Activated CD8-positive, alpha-beta T cell treated with anti-CD3 and anti-CD28 coated beads for 36 hours (primary cell): Measurements from ENCODE around the gene GPBP1. TPM values are rescaled to one million over a fixed set of nuclear protein-coding genes. Genes with fewer than 3 reads are reported as not detected.

Experiments
- ATAC-seq: fragments of 200-7000 bp; cut with Tn5 transposase; one replicate; pipeline ENCODE4 v1.10.0; 2021; ENCODE audit warnings: mild to moderate bottlenecking, moderate library complexity
- CTCF ChIA-PET: fragments of 350-600 bp; sonication (Branson Sonifier 250); formaldehyde crosslinking; loops from one replicate; lab custom pipeline; 2021; ENCODE audit warnings: antibody characterized with exemption; lab: Charles Lee
- POLR2A ChIA-PET: fragments of 350-600 bp; sonication (Branson Sonifier 250); formaldehyde crosslinking; loops from one replicate; lab custom pipeline; 2021; ENCODE audit warnings: antibody characterized with exemption; lab: Charles Lee
- DNase-seq: peaks from one replicate; pipeline ENCODE4 v3.0.0-alpha.2; 2020
- H3K27ac Mint-ChIP-seq: one replicate; pipeline ENCODE4 v1.8.0; 2021; ENCODE audit warnings: mild to moderate bottlenecking, mixed read lengths
- H3K27me3 Mint-ChIP-seq: one replicate; pipeline ENCODE4 v1.8.0; 2021; ENCODE audit warnings: mixed read lengths
- H3K36me3 Mint-ChIP-seq: one replicate; pipeline ENCODE4 v1.8.0; 2021; ENCODE audit warnings: low read depth, mixed read lengths
- H3K4me1 Mint-ChIP-seq: one replicate; pipeline ENCODE4 v1.8.0; 2021; ENCODE audit warnings: low read depth, mixed read lengths
- H3K4me3 Mint-ChIP-seq: one replicate; pipeline ENCODE4 v1.8.0; 2021; ENCODE audit warnings: mild to moderate bottlenecking, moderate library complexity, mixed read lengths
- H3K9me3 Mint-ChIP-seq: one replicate; pipeline ENCODE4 v1.8.0; 2021; ENCODE audit warnings: mixed read lengths
- intact Hi-C: fragments of 100-400 bp; cut with micrococcal nuclease; formaldehyde crosslinking; loops from one replicate; pipeline ENCODE4 v1.10.0; 2022
- total RNA-seq, 2 experiments: library from RNA; stranded (reverse); gene quantifications; one replicate each; pipeline ENCODE4 v1.2.3, GENCODE V29; 2021
- TF ChIP-seq, protein P1 (sequence below): fragments of 200-600 bp; IDR thresholded peaks from one replicate; pipeline ENCODE4 v1.8.0; 2022; ENCODE audit warnings: antibody characterized with exemption, mild to moderate bottlenecking

GPBP1 gene, protein sequence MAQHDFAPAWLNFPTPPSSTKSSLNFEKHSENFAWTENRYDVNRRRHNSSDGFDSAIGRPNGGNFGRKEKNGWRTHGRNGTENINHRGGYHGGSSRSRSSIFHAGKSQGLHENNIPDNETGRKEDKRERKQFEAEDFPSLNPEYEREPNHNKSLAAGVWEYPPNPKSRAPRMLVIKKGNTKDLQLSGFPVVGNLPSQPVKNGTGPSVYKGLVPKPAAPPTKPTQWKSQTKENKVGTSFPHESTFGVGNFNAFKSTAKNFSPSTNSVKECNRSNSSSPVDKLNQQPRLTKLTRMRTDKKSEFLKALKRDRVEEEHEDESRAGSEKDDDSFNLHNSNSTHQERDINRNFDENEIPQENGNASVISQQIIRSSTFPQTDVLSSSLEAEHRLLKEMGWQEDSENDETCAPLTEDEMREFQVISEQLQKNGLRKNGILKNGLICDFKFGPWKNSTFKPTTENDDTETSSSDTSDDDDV
- 10 to 100 TPM; 87.9 to 88.5 TPM for total RNA-seq

DNA sequence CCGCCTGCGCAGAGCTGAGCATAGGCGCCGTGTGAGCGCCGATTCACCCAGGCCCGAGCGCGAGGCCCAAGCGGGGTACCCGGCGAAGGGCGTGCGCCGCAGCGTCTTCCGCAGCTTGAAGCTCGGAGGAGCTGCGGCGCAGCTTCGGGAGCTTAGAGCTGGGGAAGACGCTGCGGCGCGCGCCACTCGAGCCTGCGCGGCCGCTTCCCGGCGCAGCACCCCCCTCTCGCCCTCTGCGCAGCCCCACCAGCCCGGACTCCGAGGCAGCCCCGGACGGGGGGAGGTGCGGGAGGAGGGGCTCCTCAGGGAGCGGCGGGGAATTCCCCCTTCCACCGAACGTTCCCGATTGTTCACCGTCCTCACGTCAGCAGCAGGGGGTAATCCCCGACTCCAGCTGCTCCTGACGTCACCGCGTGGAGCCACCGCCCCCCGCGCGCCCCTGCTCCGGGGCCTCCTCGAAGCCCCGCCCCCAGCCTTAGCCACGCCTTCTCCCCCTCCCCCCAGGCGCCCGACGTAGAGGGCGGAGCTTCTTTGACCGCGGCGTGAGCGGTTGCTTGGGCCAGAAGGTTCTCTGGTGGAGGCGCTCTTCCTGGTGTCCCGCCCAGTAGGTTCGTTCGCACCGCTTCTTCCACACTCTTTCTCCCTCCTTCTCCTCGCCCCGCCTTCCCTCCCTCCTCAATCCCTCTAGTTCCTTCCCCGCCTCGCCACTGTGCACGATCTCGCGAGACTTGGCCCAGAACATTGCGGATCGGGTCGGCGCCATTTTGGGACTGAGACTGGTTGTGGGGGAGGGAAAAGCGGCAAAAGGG, at the start of gene GPBP1:
GPBP1 (plus strand) TSS at position 741 of the 809 bp plus-strand sequence. CDS start 40,072 bp downstream, outside the sequence.
- POLR2A ChIA-PET = interaction anchor here (0.6 to 1.8 kb wide), 6 partner anchors 17 to 264 kb away, joined by 3 to 7 read pairs (median 4); no protein-coding TSS in a partner anchor
- intact Hi-C loops = loop anchor here (2.0 to 5.0 kb wide), 2 partner anchors 47 to 356 kb away; partner anchors contain the start of gene MAP3K1
- Mint-ChIP-seq H3K27me3 (no peaks in the 10 kb centered on the region), H3K36me3 (peaks cover 36% of the 10 kb centered on the region), H3K27ac (peak within 1 kb of the TSS; percentile 95), H3K9me3 (no peaks in the 10 kb centered on the region), H3K4me3 (peak within 1 kb of the TSS; percentile 88), H3K4me1 (peaks cover 12% of the 10 kb centered on the region)
- ATAC-seq = peak; percentile 79
- TF ChIP-seq, protein P1, sequence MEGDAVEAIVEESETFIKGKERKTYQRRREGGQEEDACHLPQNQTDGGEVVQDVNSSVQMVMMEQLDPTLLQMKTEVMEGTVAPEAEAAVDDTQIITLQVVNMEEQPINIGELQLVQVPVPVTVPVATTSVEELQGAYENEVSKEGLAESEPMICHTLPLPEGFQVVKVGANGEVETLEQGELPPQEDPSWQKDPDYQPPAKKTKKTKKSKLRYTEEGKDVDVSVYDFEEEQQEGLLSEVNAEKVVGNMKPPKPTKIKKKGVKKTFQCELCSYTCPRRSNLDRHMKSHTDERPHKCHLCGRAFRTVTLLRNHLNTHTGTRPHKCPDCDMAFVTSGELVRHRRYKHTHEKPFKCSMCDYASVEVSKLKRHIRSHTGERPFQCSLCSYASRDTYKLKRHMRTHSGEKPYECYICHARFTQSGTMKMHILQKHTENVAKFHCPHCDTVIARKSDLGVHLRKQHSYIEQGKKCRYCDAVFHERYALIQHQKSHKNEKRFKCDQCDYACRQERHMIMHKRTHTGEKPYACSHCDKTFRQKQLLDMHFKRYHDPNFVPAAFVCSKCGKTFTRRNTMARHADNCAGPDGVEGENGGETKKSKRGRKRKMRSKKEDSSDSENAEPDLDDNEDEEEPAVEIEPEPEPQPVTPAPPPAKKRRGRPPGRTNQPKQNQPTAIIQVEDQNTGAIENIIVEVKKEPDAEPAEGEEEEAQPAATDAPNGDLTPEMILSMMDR = no peak
- peak; percentile 98 for DNase-seq
- CTCF ChIA-PET = interaction anchor here (0.9 to 1.7 kb wide), 3 partner anchors 35 to 58 kb away, joined by 4 to 7 read pairs (median 6); no protein-coding TSS in a partner anchor

DNA sequence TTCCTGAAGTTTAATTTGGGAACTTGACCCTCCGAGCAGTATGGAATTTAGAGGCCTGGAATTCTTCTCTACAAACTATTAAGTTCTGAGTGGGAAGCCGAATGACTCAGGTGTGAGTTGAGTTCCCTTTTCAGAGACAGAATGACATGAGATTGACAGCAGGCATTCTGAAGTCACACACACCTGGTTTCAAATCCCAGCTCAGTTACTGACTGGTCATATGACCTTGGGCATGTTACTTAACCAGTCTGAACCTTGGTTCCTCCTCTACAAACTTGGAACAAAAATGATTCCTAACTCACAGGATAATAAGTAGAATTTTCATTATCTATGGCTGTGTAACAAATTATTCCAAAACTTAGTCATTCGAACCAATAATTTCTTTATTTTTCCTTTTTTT, 45.5 kb upstream of the GPBP1 start:
- no peaks in the 10 kb centered on the region for H3K9me3 Mint-ChIP-seq
- POLR2A ChIA-PET = interaction anchor here (0.6 kb wide), 1 partner anchor 164 kb away, joined by 3 read pairs; no protein-coding TSS in a partner anchor
- no peak overlapping the region for H3K4me3 Mint-ChIP-seq
- intact Hi-C loops = no loop called here
- CTCF ChIA-PET = no interaction called here
- H3K27ac Mint-ChIP-seq = no peak overlapping the region
- peaks cover 1% of the 10 kb centered on the region for H3K27me3 Mint-ChIP-seq
- ATAC-seq (no peak), DNase-seq (no peak)
- H3K4me1 Mint-ChIP-seq = no peaks in the 10 kb centered on the region
- H3K36me3 Mint-ChIP-seq = no peaks in the 10 kb centered on the region
- TF ChIP-seq, protein P1 = no peak

DNA sequence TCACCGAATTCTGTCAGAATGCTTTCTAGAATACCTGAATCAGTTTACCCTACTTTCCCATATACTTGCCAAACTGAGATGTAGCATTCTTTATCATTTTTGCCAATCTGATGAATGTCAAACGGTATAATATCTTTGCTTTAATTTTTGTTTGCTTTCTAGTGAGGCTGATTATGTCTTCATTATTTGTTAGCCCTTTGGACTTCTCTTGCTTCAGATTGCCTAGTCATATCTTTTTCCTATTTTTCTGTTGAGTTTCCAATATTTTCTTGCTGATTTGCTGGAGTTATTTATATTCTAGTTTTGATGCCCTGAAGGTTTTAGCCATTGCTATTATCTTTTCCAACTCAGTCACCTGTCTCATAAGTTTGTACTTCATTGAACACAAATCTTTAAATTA, 40.3 kb upstream of the GPBP1 start:
- peaks cover 5% of the 10 kb centered on the region for H3K27me3 Mint-ChIP-seq
- TF ChIP-seq, protein P1 = no peak
- H3K4me1 Mint-ChIP-seq = no peaks in the 10 kb centered on the region
- POLR2A ChIA-PET = no interaction called here
- intact Hi-C loops = no loop called here
- CTCF ChIA-PET = no interaction called here
- DNase-seq = no peak
- ATAC-seq = no peak
- H3K9me3 Mint-ChIP-seq = no peaks in the 10 kb centered on the region
- no peak overlapping the region for H3K4me3 Mint-ChIP-seq
- no peaks in the 10 kb centered on the region for H3K36me3 Mint-ChIP-seq
- H3K27ac Mint-ChIP-seq = no peak overlapping the region

DNA sequence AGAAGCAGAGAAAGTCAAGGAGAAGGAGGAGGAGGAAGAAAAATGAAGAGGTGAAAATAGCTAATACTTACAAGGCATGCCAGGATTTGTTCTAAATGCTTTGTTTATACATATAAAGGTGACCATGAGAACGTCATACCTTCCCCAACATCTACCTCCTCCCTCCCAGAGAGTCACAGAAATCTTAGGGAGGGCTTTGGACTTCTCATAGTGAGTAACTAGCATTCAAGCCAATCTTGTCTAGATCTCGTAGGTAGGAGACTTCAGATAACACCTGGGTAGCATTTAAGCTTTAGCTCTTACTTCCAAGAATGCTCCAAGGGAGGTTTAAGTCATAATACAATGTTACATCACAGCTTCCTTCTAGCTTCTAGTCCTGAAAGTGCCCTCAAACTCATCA, 36.5 kb upstream of the GPBP1 start:
- no peak for ATAC-seq
- H3K9me3 Mint-ChIP-seq = no peaks in the 10 kb centered on the region
- H3K4me1 Mint-ChIP-seq = no peaks in the 10 kb centered on the region
- no peaks in the 10 kb centered on the region for H3K36me3 Mint-ChIP-seq
- H3K27ac Mint-ChIP-seq = no peak overlapping the region
- DNase-seq = no peak
- POLR2A ChIA-PET = no interaction called here
- TF ChIP-seq, protein P1 = no peak
- H3K4me3 Mint-ChIP-seq = no peak overlapping the region
- peaks cover 5% of the 10 kb centered on the region for H3K27me3 Mint-ChIP-seq
- intact Hi-C loops = loop anchor here (5.0 kb wide), 1 partner anchor 235 kb away; no protein-coding TSS in a partner anchor
- CTCF ChIA-PET = interaction anchor here (1.0 to 2.8 kb wide), 24 partner anchors 11 to 242 kb away, joined by 3 to 18 read pairs (median 6); no protein-coding TSS in a partner anchor
